ENCODE data around the gene FOXP1.

FOXP1 gene

GRCh38 chr3:71589132-71589531, 5.6 kb upstream of the FOXP1 start:
- Histone ChIP-seq H3K4me1 (ENCODE audit: control insufficient read depth in 2 of 2, insufficient read depth in 2 of 2, low read length in 2 of 2) (peaks cover 3 to 7% of the 10 kb centered on the region in 2 donors), H3K36me3 (ENCODE audit: control insufficient read depth in 2 of 2, insufficient read depth in 2 of 2, low read length in 2 of 2) (no peaks in the 10 kb centered on the region), H3K27me3 (ENCODE audit: control insufficient read depth in 2 of 2, insufficient read depth in 2 of 2, low read length in 2 of 2) (no peaks in the 10 kb centered on the region), H3K27ac (ENCODE audit: low read depth in 2 of 2, low read length in 2 of 2) (no peak overlapping the region), H3K4me3 (ENCODE audit: low read length in 2 of 2) (no peak overlapping the region), H3K9ac (ENCODE audit: low read depth in 1 of 2, low read length in 2 of 2) (no peak overlapping the region), H3K9me3 (ENCODE audit: control insufficient read depth in 2 of 2, low read length in 2 of 2) (peaks cover 0 to 3% of the 10 kb centered on the region in 2 donors)

GRCh38 chr3:71587958-71588357, 4.4 kb upstream of the FOXP1 start:
- Histone ChIP-seq H3K4me3 (ENCODE audit: low read length in 2 of 2) (no peak overlapping the region), H3K36me3 (ENCODE audit: control insufficient read depth in 2 of 2, insufficient read depth in 2 of 2, low read length in 2 of 2) (no peaks in the 10 kb centered on the region), H3K9me3 (ENCODE audit: control insufficient read depth in 2 of 2, low read length in 2 of 2) (peaks cover 0 to 3% of the 10 kb centered on the region in 2 donors), H3K9ac (ENCODE audit: low read depth in 1 of 2, low read length in 2 of 2) (no peak overlapping the region), H3K4me1 (ENCODE audit: control insufficient read depth in 2 of 2, insufficient read depth in 2 of 2, low read length in 2 of 2) (peaks cover 3 to 7% of the 10 kb centered on the region in 2 donors), H3K27ac (ENCODE audit: low read depth in 2 of 2, low read length in 2 of 2) (no peak overlapping the region), H3K27me3 (ENCODE audit: control insufficient read depth in 2 of 2, insufficient read depth in 2 of 2, low read length in 2 of 2) (no peaks in the 10 kb centered on the region)

- H3K4me3 ChIP-seq (ENCODE audit: low read length in 2 of 2) = no peak overlapping the region
- no peaks in the 10 kb centered on the region for H3K27me3 ChIP-seq (ENCODE audit: control insufficient read depth in 2 of 2, insufficient read depth in 2 of 2, low read length in 2 of 2)
- H3K9ac ChIP-seq (ENCODE audit: low read depth in 1 of 2, low read length in 2 of 2) = no peak overlapping the region
- H3K9me3 ChIP-seq (ENCODE audit: control insufficient read depth in 2 of 2, low read length in 2 of 2) = peaks cover 0 to 3% of the 10 kb centered on the region in 2 donors
- no peak overlapping the region for H3K27ac ChIP-seq (ENCODE audit: low read depth in 2 of 2, low read length in 2 of 2)
- H3K4me1 ChIP-seq (ENCODE audit: control insufficient read depth in 2 of 2, insufficient read depth in 2 of 2, low read length in 2 of 2) = peaks cover 3 to 7% of the 10 kb centered on the region in 2 donors
- no peaks in the 10 kb centered on the region for H3K36me3 ChIP-seq (ENCODE audit: control insufficient read depth in 2 of 2, insufficient read depth in 2 of 2, low read length in 2 of 2)
Observed at GRCh38 chr3:71586810-71587242, 3.3 kb upstream of the FOXP1 start.

GRCh38 chr3:71585887-71586809, 2.6 kb upstream of the FOXP1 start:
- peak overlapping the region in 1 of 2 donors; percentile 11 for H3K9ac ChIP-seq (ENCODE audit: low read depth in 1 of 2, low read length in 2 of 2)
- H3K27me3 ChIP-seq (ENCODE audit: control insufficient read depth in 2 of 2, insufficient read depth in 2 of 2, low read length in 2 of 2) = no peaks in the 10 kb centered on the region
- H3K27ac ChIP-seq (ENCODE audit: low read depth in 2 of 2, low read length in 2 of 2) = no peak overlapping the region
- H3K9me3 ChIP-seq (ENCODE audit: control insufficient read depth in 2 of 2, low read length in 2 of 2) = peaks cover 0 to 3% of the 10 kb centered on the region in 2 donors
- H3K36me3 ChIP-seq (ENCODE audit: control insufficient read depth in 2 of 2, insufficient read depth in 2 of 2, low read length in 2 of 2) = no peaks in the 10 kb centered on the region
- peaks cover 4 to 9% of the 10 kb centered on the region in 2 donors for H3K4me1 ChIP-seq (ENCODE audit: control insufficient read depth in 2 of 2, insufficient read depth in 2 of 2, low read length in 2 of 2)
- no peak overlapping the region for H3K4me3 ChIP-seq (ENCODE audit: low read length in 2 of 2)

- peaks cover 6 to 15% of the 10 kb centered on the region in 2 donors for H3K4me1 ChIP-seq (ENCODE audit: control insufficient read depth in 2 of 2, insufficient read depth in 2 of 2, low read length in 2 of 2)
- H3K36me3 ChIP-seq (ENCODE audit: control insufficient read depth in 2 of 2, insufficient read depth in 2 of 2, low read length in 2 of 2) = no peaks in the 10 kb centered on the region
- no peaks in the 10 kb centered on the region for H3K9me3 ChIP-seq (ENCODE audit: control insufficient read depth in 2 of 2, low read length in 2 of 2)
- H3K27me3 ChIP-seq (ENCODE audit: control insufficient read depth in 2 of 2, insufficient read depth in 2 of 2, low read length in 2 of 2) = no peaks in the 10 kb centered on the region
- H3K9ac ChIP-seq (ENCODE audit: low read depth in 1 of 2, low read length in 2 of 2) = peak overlapping the region; percentile 52 to 83
- peak overlapping the region; percentile 22 to 84 for H3K4me3 ChIP-seq (ENCODE audit: low read length in 2 of 2)
- peak overlapping the region; percentile 93 to 95 for H3K27ac ChIP-seq (ENCODE audit: low read depth in 2 of 2, low read length in 2 of 2)
Observed at GRCh38 chr3:71585131-71585530, 1.6 kb upstream of the FOXP1 start.

GRCh38 chr3:71584394-71585011, 975 bp upstream of the FOXP1 start:
- H3K4me1 ChIP-seq (ENCODE audit: control insufficient read depth in 2 of 2, insufficient read depth in 2 of 2, low read length in 2 of 2) = peaks cover 6 to 20% of the 10 kb centered on the region in 2 donors
- peak overlapping the region; percentile 93 to 95 for H3K27ac ChIP-seq (ENCODE audit: low read depth in 2 of 2, low read length in 2 of 2)
- no peaks in the 10 kb centered on the region for H3K36me3 ChIP-seq (ENCODE audit: control insufficient read depth in 2 of 2, insufficient read depth in 2 of 2, low read length in 2 of 2)
- peak overlapping the region; percentile 78 to 83 for H3K9ac ChIP-seq (ENCODE audit: low read depth in 1 of 2, low read length in 2 of 2)
- peak overlapping the region; percentile 84 to 98 for H3K4me3 ChIP-seq (ENCODE audit: low read length in 2 of 2)
- H3K9me3 ChIP-seq (ENCODE audit: control insufficient read depth in 2 of 2, low read length in 2 of 2) = no peaks in the 10 kb centered on the region
- H3K27me3 ChIP-seq (ENCODE audit: control insufficient read depth in 2 of 2, insufficient read depth in 2 of 2, low read length in 2 of 2) = no peaks in the 10 kb centered on the region

- no peaks in the 10 kb centered on the region for H3K36me3 ChIP-seq (ENCODE audit: control insufficient read depth in 2 of 2, insufficient read depth in 2 of 2, low read length in 2 of 2)
Observed at GRCh38 chr3:71582612-71583565, 639 bp downstream of the FOXP1 start.

GRCh38 chr3:71582036-71582611, 1.4 kb downstream of the FOXP1 start:
- H3K27me3 ChIP-seq (ENCODE audit: control insufficient read depth in 2 of 2, insufficient read depth in 2 of 2, low read length in 2 of 2) = no peaks in the 10 kb centered on the region
- H3K9ac ChIP-seq (ENCODE audit: low read depth in 1 of 2, low read length in 2 of 2) = peak overlapping the region; percentile 93
- no peaks in the 10 kb centered on the region for H3K36me3 ChIP-seq (ENCODE audit: control insufficient read depth in 2 of 2, insufficient read depth in 2 of 2, low read length in 2 of 2)
- H3K27ac ChIP-seq (ENCODE audit: low read depth in 2 of 2, low read length in 2 of 2) = peak overlapping the region; percentile 93 to 95
- peaks cover 14 to 36% of the 10 kb centered on the region in 2 donors for H3K4me1 ChIP-seq (ENCODE audit: control insufficient read depth in 2 of 2, insufficient read depth in 2 of 2, low read length in 2 of 2)
- no peaks in the 10 kb centered on the region for H3K9me3 ChIP-seq (ENCODE audit: control insufficient read depth in 2 of 2, low read length in 2 of 2)
- H3K4me3 ChIP-seq (ENCODE audit: low read length in 2 of 2) = peak overlapping the region; percentile 84 to 98

More at GRCh38 chr3:71582612-71583565, 639 bp downstream of the FOXP1 start:
- Histone ChIP-seq H3K27me3 (ENCODE audit: control insufficient read depth in 2 of 2, insufficient read depth in 2 of 2, low read length in 2 of 2) (no peaks in the 10 kb centered on the region), H3K4me3 (ENCODE audit: low read length in 2 of 2) (peak overlapping the region; percentile 84 to 98), H3K27ac (ENCODE audit: low read depth in 2 of 2, low read length in 2 of 2) (peak overlapping the region; percentile 93 to 95), H3K9me3 (ENCODE audit: control insufficient read depth in 2 of 2, low read length in 2 of 2) (no peaks in the 10 kb centered on the region), H3K4me1 (ENCODE audit: control insufficient read depth in 2 of 2, insufficient read depth in 2 of 2, low read length in 2 of 2) (peaks cover 8 to 29% of the 10 kb centered on the region in 2 donors), H3K9ac (ENCODE audit: low read depth in 1 of 2, low read length in 2 of 2) (peak overlapping the region; percentile 93)

- Histone ChIP-seq H3K4me1 (ENCODE audit: control insufficient read depth in 2 of 2, insufficient read depth in 2 of 2, low read length in 2 of 2) (peaks cover 15 to 40% of the 10 kb centered on the region in 2 donors), H3K36me3 (ENCODE audit: control insufficient read depth in 2 of 2, insufficient read depth in 2 of 2, low read length in 2 of 2) (no peaks in the 10 kb centered on the region), H3K9ac (ENCODE audit: low read depth in 1 of 2, low read length in 2 of 2) (peak overlapping the region; percentile 93), H3K4me3 (ENCODE audit: low read length in 2 of 2) (peak overlapping the region; percentile 84 to 98), H3K27ac (ENCODE audit: low read depth in 2 of 2, low read length in 2 of 2) (peak overlapping the region; percentile 93 to 95), H3K27me3 (ENCODE audit: control insufficient read depth in 2 of 2, insufficient read depth in 2 of 2, low read length in 2 of 2) (no peaks in the 10 kb centered on the region), H3K9me3 (ENCODE audit: control insufficient read depth in 2 of 2, low read length in 2 of 2) (no peaks in the 10 kb centered on the region)
Observed at GRCh38 chr3:71581457-71582035, 2.0 kb downstream of the FOXP1 start.

Data from mucosa of rectum (tissue), 2 donors.